ENCODE measurements around the gene APOA5. TPM values are rescaled to one million over a fixed set of nuclear protein-coding genes. Genes with fewer than 3 reads are reported as not detected.
"Not testable (repeated sequence)": the region's sequence is repeated elsewhere in the genome, so short reads cannot be mapped to it uniquely, and the experiment has no call there.

APOA5 gene, protein sequence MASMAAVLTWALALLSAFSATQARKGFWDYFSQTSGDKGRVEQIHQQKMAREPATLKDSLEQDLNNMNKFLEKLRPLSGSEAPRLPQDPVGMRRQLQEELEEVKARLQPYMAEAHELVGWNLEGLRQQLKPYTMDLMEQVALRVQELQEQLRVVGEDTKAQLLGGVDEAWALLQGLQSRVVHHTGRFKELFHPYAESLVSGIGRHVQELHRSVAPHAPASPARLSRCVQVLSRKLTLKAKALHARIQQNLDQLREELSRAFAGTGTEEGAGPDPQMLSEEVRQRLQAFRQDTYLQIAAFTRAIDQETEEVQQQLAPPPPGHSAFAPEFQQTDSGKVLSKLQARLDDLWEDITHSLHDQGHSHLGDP
- not detected in 2 replicates for total RNA-seq

DNA sequence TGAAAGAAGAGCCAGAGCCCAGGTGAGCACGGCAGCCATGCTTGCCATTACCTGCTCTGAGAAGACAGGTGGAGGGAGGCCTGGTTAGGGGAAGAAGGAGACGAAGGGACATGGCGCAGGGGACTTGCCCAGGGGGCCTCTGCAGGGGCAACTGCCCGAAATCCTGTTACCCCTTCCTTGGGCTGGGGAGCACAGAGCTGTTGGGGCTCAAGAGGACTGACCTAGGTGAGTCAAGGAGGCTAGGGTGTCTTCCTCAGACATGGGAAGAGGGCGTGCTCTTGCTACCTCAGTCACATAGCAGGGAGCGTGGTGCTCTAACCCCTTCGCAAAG, at the start of gene APOA5:
Gene APOA5 (minus strand): TSS at position 67 of the 331 bp plus-strand sequence. CDS start 19 bp downstream, at position 48.
- intact Hi-C loops (cut with micrococcal nuclease) = loop anchor here (1.0 to 2.0 kb wide), 4 partner anchors 45 to 435 kb away; no protein-coding TSS in a partner anchor

DNA sequence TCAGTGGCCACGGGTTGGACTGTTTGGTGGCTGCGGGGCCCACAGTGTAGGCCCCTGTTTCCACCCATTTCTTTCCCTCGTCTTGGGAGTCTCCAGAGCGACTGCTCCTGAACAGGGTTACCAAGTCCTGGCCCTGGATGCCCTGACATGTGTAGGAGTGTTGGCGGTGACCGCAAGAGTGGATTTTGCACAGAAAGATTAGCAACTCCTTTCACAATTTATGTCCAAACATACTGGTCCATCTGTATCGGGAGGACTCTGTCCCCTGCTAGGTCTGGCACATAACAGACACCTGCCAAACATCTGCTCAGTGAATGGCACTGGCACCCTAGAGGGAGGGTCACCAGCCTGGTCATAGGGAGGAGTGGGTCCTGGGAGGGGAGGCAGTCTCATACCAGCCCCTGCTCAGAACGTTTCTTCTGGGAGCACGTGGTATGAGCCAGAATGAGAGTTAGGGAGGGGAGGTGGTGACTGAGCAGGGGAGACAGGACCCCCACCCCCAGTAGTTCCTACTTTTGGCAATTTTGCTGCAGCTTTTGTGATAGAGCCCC, 49.1 kb upstream of the APOA5 start:
- intact Hi-C loops (cut with micrococcal nuclease) = no loop called here

DNA sequence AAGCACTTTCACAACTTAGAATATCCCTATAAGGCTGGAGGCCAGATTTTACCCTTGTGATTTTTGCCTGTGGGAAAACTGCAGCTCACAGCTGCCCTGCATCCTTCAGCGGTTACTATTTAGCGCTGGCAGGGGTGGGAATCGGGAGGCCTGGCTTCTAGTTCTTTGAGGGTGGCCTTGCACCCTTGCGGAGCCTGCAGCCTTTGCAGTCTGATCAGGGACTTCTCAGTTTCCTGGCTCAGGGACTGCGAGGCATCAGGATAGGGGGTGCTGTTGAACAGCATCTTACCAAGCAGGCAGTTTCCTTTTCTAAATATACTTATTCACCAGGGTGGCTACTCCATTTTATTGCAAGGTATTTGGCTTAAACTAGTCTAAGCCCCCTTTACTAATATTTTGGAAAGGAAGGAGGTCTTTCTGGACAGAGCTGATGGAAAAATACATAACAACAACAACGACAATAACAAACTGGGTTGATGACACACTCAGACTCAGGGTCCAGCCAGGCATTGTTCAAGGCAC, 48.6 kb upstream of the APOA5 start:
- intact Hi-C loops (cut with micrococcal nuclease) = no loop called here

DNA sequence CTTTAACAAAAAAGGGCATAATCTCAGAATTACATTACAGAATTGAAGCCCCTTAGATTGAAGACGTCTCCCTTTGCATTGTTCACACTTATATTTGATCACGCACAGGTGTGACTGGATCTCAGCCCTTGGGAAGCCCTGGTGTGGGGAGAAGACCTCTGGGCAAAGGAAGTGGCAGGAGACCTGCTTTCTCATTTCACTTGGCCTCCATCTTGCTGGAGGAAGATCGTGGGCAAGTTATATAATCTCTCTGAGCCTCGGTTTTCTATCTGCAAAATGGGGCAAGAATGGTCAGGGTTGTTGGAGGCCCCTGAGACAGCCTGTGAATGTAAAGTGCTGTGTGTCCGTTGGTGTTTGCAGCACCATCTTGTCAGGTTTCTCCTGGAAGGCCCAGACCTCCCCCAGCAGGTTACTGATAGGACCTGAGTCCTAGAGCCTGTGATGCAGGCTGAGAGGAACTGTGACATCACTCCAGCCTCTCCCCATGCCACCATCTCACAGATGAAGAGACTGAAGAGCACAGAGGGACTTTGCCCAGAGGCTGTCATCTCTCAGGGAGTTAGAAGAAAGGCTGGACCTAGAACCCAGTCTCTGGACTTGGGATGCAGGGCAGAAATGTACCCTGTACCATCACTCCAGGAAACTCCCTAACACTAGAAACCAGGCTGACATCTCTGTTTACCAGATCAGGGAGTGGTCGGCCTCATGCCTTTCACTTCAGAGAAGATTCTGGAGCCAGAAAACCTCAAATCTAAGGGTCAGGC, 46.8 kb upstream of the APOA5 start:
- intact Hi-C loops (cut with micrococcal nuclease) = no loop called here

DNA sequence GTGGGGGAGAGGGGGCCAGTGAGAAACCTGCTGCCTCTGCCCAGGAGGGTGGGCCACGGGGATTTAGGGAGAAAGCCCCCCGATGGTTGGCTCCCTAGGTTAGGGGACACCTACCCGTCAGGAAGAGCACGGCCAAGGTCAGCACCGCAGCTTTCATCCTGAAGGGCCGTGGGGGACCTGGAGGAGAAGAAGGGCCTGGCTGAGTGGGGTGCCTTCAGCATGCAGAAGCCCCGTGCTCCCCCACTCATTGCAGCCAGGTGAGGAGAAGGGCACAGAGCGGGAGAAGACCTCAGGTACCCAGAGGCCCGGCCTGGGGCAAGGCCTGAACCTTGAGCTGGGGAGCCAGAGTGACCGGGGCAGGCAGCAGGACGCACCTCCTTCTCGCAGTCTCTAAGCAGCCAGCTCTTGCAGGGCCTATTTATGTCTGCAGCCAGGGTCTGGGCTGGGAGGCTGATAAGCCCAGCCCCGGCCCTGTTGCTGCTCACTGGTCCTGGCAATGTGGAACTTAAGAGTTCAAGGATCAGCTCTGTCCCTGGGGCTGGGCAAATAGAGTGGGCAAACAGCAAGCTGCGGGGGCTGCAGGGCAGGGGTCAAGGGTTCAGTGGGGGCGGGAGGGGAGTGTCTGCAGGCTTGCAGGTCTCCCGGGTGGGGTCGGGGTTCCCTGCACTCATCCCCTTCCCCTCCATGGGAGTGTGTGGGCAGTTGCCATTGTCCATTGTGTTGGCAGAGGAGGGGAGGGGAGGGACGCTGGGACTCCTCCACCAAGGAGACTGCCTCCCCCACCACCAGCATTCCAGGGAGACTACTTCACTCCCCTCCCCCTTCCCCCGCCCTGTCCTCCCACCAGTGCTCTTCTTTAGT, 45.8 kb upstream of the APOA5 start, which contains the start of gene APOA1:
Gene APOA1 (minus strand): TSS at position 392 of the 861 bp plus-strand sequence. CDS start 235 bp downstream, at position 157.
- intact Hi-C loops (cut with micrococcal nuclease) = no loop called here

DNA sequence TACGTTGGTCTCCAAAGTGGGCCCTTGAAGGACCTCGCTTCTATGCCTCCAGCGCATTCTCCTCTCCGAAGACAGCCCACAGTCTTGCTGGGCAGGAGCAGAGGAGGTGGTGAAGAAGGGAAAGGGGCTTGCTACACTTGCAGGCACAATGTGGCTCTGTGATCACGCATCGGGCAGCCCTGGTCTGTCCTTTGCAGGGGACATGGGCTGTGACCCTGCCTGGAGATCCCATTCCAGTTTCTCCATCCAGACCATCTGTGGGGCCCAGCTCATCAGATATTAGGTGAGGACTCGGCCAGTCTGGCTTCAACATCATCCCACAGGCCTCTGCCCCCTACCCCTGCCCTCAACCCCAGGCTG, 44.9 kb upstream of the APOA5 start:
- intact Hi-C loops (cut with micrococcal nuclease) = loop anchor here (1.0 kb wide), 6 partner anchors 17 to 390 kb away; partner anchors contain the start of gene APOA5

DNA sequence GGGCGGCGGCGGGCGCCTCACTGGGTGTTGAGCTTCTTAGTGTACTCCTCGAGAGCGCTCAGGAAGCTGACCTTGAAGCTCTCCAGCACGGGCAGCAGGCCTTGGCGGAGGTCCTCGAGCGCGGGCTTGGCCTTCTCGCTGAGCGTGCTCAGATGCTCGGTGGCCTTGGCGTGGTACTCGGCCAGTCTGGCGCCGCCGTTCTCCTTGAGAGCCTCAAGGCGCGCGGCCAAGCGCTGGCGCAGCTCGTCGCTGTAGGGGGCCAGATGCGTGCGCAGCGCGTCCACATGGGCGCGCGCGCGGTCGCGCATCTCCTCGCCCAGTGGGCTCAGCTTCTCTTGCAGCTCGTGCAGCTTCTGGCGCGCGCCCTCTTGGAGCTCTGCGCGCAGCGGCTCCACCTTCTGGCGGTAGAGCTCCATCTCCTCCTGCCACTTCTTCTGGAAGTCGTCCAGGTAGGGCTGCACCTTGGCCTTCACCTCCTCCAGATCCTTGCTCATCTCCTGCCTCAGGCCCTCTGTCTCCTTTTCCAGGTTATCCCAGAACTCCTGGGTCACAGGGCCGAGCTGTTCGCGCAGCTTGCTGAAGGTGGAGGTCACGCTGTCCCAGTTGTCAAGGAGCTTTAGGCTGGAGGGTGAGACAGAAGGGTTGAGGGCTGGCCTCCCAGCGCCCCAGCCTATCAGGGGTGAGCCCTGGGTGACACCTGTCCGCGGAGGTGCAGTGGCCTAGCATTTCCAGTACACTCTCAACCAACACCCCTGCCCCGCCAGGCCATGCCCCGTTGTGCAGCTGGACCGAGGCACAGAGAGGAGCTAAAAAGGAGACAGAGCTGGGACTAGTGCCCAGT, 44.3 kb upstream of the APOA5 start:
- intact Hi-C loops (cut with micrococcal nuclease) = loop anchor here (1.0 kb wide), 6 partner anchors 17 to 390 kb away; partner anchors contain the start of gene APOA5

DNA sequence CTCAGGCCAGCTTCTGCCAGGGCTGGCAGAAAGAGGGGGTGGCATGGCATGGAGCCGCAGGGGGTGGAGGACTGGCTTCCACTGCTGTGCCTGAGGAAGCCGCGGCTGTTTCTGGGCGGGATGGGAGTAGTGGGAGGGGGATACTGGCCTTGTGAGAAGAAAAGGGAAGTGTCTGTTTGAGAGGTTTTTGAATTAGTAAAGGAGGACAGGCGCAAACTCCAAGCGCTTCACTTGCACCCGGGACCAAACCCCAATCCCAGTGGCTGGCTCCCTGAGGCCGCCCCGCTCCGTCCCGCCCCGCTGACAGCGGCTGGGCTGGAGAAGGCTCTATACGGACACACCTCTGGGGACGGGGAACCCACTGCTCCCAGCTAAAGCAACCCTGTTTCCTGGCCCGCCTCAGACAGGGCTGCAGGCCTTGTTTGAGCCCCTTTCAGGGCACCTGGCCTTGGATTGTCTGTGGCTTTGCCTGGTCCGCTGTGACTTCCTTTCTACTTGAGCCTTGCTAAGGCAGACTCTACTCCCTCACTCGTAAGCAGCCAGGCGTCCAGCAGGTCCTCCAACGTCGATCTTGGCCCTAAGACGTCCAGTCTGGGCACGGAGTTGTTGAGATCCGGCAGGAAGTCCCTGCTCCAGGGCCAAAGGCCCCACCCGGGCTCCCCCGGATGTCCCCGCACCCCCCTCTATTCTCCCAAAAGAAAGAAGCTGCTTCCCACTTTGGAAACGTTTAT, 43.5 kb upstream of the APOA5 start:
- intact Hi-C loops (cut with micrococcal nuclease) = no loop called here

DNA sequence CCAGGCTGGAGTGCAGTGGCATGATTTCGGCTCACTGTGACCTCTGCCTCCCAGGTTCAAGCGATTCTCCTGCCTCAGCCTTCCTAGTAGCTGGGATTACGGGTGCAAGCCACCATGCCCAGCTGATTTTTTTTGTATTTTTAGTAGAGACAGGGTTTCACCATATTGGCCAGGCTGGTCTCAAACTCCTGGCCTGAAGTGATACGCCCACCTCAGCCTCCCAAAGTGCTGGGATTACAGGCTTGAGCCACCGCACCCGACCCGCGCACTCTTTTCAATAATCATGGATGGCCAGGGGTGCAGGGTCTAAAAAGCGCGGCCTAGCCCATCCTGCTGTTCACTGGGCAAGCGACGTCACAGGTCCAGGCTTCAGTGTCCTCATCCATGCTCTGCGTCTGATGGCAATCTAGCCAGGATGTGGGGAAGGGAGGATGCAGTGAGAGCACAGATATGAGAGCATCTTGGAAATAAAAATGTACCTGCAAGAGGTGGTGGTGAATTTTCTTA, 42.9 kb upstream of the APOA5 start:
- intact Hi-C loops (cut with micrococcal nuclease) = not testable (repeated sequence)

DNA sequence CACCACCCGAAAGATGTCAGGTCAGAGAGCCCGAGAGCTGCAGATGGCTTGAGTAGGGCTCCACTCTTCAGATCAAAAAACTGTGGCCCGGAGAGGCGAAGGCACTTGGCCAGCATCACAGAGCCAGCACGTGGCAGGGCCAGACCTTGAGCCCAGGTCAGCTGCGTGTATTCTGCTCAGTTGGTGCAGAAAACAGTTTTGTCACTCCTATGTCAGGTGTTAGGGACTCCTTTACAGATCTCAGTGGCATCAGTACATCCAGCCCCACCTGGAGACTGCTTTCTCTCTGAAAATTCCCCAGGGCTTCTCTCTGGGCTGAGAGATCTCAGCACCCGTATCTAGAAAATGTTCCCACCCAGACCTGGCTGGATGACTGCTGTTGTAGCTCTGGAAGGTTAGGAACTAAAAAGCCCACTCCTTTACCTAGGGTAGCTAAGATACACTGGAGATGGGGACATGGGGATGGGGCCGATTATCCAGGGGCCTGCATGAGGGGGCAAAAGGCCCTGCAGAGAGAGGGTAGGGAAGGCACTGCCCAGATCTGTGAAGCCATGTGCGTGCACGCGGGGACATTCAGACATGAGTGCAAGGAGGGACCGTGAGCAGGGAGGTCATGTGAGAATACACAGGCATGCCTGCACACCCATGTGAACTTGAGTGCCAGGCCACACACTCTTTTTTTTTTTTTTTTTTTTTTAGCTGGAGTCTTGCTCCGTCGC, 42.3 kb upstream of the APOA5 start:
- intact Hi-C loops (cut with micrococcal nuclease) = no loop called here

DNA sequence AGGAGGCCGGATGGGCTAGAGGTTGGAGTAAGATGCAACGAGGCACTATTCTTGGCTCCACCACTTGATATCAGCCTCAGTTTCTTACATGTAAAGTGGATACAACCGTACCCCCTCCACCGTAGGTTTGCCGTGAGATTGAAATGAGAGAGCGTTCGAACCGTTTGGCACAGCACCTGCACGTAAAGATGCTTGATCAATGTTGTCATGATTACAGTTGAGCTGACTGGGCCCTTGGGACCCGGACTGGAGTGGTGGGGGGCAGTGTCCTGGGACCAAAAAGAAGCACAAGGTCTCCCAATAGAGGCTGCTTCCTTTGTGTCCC, 41.8 kb upstream of the APOA5 start:
- intact Hi-C loops (cut with micrococcal nuclease) = no loop called here

DNA sequence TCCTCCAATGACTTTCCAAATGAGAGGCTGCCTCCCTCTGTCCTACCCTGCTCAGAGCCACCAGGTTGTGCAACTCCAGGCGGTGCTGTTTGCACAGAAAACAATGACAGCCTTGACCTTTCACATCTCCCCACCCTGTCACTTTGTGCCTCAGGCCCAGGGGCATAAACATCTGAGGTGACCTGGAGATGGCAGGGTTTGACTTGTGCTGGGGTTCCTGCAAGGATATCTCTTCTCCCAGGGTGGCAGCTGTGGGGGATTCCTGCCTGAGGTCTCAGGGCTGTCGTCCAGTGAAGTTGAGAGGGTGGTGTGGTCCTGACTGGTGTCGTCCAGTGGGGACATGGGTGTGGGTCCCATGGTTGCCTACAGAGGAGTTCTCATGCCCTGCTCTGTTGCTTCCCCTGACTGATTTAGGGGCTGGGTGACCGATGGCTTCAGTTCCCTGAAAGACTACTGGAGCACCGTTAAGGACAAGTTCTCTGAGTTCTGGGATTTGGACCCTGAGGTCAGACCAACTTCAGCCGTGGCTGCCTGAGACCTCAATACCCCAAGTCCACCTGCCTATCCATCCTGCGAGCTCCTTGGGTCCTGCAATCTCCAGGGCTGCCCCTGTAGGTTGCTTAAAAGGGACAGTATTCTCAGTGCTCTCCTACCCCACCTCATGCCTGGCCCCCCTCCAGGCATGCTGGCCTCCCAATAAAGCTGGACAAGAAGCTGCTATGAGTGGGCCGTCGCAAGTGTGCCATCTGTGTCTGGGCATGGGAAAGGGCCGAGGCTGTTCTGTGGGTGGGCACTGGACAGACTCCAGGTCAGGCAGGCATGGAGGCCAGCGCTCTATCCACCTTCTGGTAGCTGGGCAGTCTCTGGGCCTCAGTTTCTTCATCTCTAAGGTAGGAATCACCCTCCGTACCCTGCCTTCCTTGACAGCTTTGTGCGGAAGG, 40.9 kb upstream of the APOA5 start:
- intact Hi-C loops (cut with micrococcal nuclease) = no loop called here

DNA sequence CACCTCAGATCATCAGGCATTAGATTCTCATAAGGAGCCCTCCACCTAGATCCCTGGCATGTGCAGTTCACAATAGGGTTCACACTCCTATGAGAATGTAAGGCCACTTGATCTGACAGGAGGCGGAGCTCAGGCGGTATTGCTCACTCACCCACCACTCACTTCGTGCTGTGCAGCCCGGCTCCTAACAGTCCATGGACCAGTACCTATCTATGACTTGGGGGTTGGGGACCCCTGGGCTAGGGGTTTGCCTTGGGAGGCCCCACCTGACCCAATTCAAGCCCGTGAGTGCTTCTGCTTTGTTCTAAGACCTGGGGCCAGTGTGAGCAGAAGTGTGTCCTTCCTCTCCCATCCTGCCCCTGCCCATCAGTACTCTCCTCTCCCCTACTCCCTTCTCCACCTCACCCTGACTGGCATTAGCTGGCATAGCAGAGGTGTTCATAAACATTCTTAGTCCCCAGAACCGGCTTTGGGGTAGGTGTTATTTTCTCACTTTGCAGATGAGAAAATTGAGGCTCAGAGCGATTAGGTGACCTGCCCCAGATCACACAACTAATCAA, 40.2 kb upstream of the APOA5 start:
- intact Hi-C loops (cut with micrococcal nuclease) = no loop called here

DNA sequence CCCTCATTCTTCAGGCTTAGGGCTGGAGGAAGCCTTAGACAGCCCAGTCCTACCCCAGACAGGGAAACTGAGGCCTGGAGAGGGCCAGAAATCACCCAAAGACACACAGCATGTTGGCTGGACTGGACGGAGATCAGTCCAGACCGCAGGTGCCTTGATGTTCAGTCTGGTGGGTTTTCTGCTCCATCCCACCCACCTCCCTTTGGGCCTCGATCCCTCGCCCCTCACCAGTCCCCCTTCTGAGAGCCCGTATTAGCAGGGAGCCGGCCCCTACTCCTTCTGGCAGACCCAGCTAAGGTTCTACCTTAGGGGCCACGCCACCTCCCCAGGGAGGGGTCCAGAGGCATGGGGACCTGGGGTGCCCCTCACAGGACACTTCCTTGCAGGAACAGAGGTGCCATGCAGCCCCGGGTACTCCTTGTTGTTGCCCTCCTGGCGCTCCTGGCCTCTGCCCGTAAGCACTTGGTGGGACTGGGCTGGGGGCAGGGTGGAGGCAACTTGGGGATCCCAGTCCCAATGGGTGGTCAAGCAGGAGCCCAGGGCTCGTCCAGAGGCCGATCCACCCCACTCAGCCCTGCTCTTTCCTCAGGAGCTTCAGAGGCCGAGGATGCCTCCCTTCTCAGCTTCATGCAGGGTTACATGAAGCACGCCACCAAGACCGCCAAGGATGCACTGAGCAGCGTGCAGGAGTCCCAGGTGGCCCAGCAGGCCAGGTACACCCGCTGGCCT, 38.7 kb upstream of the APOA5 start:
- intact Hi-C loops (cut with micrococcal nuclease) = no loop called here

DNA sequence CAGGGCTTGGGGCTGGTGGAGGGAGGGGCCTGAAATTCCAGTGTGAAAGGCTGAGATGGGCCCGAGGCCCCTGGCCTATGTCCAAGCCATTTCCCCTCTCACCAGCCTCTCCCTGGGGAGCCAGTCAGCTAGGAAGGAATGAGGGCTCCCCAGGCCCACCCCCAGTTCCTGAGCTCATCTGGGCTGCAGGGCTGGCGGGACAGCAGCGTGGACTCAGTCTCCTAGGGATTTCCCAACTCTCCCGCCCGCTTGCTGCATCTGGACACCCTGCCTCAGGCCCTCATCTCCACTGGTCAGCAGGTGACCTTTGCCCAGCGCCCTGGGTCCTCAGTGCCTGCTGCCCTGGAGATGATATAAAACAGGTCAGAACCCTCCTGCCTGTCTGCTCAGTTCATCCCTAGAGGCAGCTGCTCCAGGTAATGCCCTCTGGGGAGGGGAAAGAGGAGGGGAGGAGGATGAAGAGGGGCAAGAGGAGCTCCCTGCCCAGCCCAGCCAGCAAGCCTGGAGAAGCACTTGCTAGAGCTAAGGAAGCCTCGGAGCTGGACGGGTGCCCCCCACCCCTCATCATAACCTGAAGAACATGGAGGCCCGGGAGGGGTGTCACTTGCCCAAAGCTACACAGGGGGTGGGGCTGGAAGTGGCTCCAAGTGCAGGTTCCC, 38.0 kb upstream of the APOA5 start, which contains the start of gene APOC3:
Gene APOC3 (plus strand): TSS at position 383 of the 659 bp plus-strand sequence. CDS start 676 bp downstream, outside the sequence.
- intact Hi-C loops (cut with micrococcal nuclease) = no loop called here
